Stimulated activated CD4-positive, alpha-beta T cell treated with anti-CD3 and anti-CD28 coated beads, TNF-alpha, amount 100 ng/mL, for 48 hours (primary cell): ENCODE measurements around the gene TOX3.

Experiments
- DNase-seq, 3 donors: peaks; one replicate each; pipeline ENCODE4 v3.0.0-alpha.2; 2020; ENCODE audit warnings: low read depth in 3 of 3

The TOX3 gene

GRCh38 chr16:52537516-52537915 lies 9.4 kb downstream of the TOX3 start:
- no peak for DNase-seq

- no peak for DNase-seq
These were observed 11.9 kb downstream of the TOX3 start for GRCh38 chr16:52535076-52535475.

GRCh38 chr16:52533296-52533695 lies 13.6 kb downstream of the TOX3 start:
- no peak for DNase-seq

- DNase-seq, result no peak
These were observed 14.6 kb downstream of the TOX3 start for GRCh38 chr16:52532384-52532783.

GRCh38 chr16:52529226-52529625 lies 17.7 kb downstream of the TOX3 start:
- no peak for DNase-seq

GRCh38 chr16:52528393-52529065 lies 18.4 kb downstream of the TOX3 start:
- DNase-seq, result no peak

GRCh38 chr16:52526830-52527229 lies 20.1 kb downstream of the TOX3 start:
- no peak for DNase-seq

GRCh38 chr16:52526116-52526828 lies 20.7 kb downstream of the TOX3 start:
- no peak for DNase-seq

- no peak for DNase-seq
These were observed 25.4 kb downstream of the TOX3 start for GRCh38 chr16:52521570-52521969.

- DNase-seq, result no peak
These were observed 28.1 kb downstream of the TOX3 start for GRCh38 chr16:52518884-52519283.

GRCh38 chr16:52515068-52515671 lies 31.8 kb downstream of the TOX3 start:
- DNase-seq, result no peak

GRCh38 chr16:52512297-52512987 lies 34.5 kb downstream of the TOX3 start:
- DNase-seq, result no peak

- no peak for DNase-seq
These were observed 45.2 kb downstream of the TOX3 start for GRCh38 chr16:52501746-52502145.

GRCh38 chr16:52500963-52501362 lies 46.0 kb downstream of the TOX3 start:
- no peak for DNase-seq

GRCh38 chr16:52499060-52499440 lies 47.9 kb downstream of the TOX3 start:
- no peak for DNase-seq

GRCh38 chr16:52498328-52499059 lies 48.4 kb downstream of the TOX3 start:
- no peak for DNase-seq

GRCh38 chr16:52497067-52497816 lies 49.7 kb downstream of the TOX3 start:
- DNase-seq, result no peak

- DNase-seq, result no peak
These were observed 50.7 kb downstream of the TOX3 start for GRCh38 chr16:52496051-52496876.

GRCh38 chr16:52494621-52495020 lies 52.3 kb downstream of the TOX3 start:
- no peak for DNase-seq

GRCh38 chr16:52494145-52494544 lies 52.8 kb downstream of the TOX3 start:
- no peak for DNase-seq
